Measurements from ENCODE around the gene PTPRM. TPM values are rescaled to one million over a fixed set of nuclear protein-coding genes. Genes with fewer than 3 reads are reported as not detected.

PTPRM gene
- total RNA-seq, 1 donor from 2014 or later: 71.3 TPM

DNA sequence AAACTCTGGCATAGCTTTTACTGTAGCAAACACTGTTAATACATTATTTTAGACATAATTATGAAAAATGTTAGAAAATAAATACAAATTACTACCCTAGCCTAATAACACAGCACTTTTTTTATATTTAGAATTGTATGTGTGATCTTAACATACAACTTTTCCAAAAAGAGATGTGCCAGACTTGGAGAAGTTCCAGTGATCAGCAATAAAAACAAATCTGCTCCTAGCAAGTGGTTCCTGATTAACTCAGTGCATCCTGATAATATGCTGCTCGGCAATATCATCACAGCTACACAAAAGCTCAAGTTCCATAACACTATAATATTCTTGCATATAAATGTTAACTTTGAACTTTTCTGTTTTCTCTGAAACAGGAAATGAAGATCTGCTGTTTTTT lies 22.4 kb upstream of the PTPRM start:
- Mint-ChIP-seq H3K27ac (no peak overlapping the region), H3K9me3 (no peaks in the 10 kb centered on the region), H3K36me3 (no peaks in the 10 kb centered on the region), H3K27me3 (ENCODE audit: low read depth) (no peaks in the 10 kb centered on the region), H3K4me3 (no peak overlapping the region), H3K4me1 (peaks cover 4% of the 10 kb centered on the region)
- no peak for TF ChIP-seq CTCF (IDR thresholded peaks at IDR 0.05; ENCODE audit: unreplicated experiment)
- DNase-seq (ENCODE audit: low spot score in 2 of 2, unreplicated experiment in 2 of 2): no peak

GRCh38 chr18:7545734-7546133 lies 21.4 kb upstream of the PTPRM start:
- no peak overlapping the region for H3K27ac Mint-ChIP-seq
- no peaks in the 10 kb centered on the region for H3K36me3 Mint-ChIP-seq
- H3K9me3 Mint-ChIP-seq: no peaks in the 10 kb centered on the region
- no peak for DNase-seq (ENCODE audit: low spot score in 2 of 2, unreplicated experiment in 2 of 2)
- no peaks in the 10 kb centered on the region for H3K27me3 Mint-ChIP-seq (ENCODE audit: low read depth)
- no peak overlapping the region for H3K4me3 Mint-ChIP-seq
- peaks cover 4% of the 10 kb centered on the region for H3K4me1 Mint-ChIP-seq
- TF ChIP-seq CTCF (IDR thresholded peaks at IDR 0.05; ENCODE audit: unreplicated experiment): no peak

DNA sequence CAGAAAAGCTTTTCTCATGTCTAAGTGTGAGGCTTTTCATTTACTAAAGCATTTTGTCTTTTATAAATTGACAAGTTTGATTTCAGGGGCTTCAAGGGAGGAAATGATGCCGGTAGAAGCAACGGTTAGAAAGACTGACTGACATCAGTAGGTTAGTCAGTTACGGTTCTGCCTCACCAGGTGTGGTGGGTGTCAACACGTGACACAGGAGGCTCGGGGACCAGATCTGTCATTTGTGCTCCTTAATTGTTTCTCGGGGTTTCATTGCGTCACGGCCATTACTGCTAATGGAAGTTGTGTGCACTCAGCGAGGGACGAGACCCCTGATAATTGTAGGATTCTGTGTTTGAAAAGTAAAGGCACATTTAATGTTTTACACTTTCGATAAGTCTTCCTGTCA lies 18.9 kb upstream of the PTPRM start:
- H3K9me3 Mint-ChIP-seq: no peaks in the 10 kb centered on the region
- no peak for DNase-seq (ENCODE audit: low spot score in 2 of 2, unreplicated experiment in 2 of 2)
- no peak overlapping the region for H3K4me3 Mint-ChIP-seq
- no peaks in the 10 kb centered on the region for H3K36me3 Mint-ChIP-seq
- no peaks in the 10 kb centered on the region for H3K27me3 Mint-ChIP-seq (ENCODE audit: low read depth)
- TF ChIP-seq CTCF (IDR thresholded peaks at IDR 0.05; ENCODE audit: unreplicated experiment): no peak
- H3K27ac Mint-ChIP-seq: no peak overlapping the region
- H3K4me1 Mint-ChIP-seq: peaks cover 4% of the 10 kb centered on the region

GRCh38 chr18:7548721-7549120 lies 18.4 kb upstream of the PTPRM start:
- no peaks in the 10 kb centered on the region for H3K9me3 Mint-ChIP-seq
- peaks cover 4% of the 10 kb centered on the region for H3K4me1 Mint-ChIP-seq
- no peak for DNase-seq (ENCODE audit: low spot score in 2 of 2, unreplicated experiment in 2 of 2)
- H3K27ac Mint-ChIP-seq: no peak overlapping the region
- no peaks in the 10 kb centered on the region for H3K36me3 Mint-ChIP-seq
- no peaks in the 10 kb centered on the region for H3K27me3 Mint-ChIP-seq (ENCODE audit: low read depth)
- TF ChIP-seq CTCF (IDR thresholded peaks at IDR 0.05; ENCODE audit: unreplicated experiment): no peak
- H3K4me3 Mint-ChIP-seq: no peak overlapping the region

DNA sequence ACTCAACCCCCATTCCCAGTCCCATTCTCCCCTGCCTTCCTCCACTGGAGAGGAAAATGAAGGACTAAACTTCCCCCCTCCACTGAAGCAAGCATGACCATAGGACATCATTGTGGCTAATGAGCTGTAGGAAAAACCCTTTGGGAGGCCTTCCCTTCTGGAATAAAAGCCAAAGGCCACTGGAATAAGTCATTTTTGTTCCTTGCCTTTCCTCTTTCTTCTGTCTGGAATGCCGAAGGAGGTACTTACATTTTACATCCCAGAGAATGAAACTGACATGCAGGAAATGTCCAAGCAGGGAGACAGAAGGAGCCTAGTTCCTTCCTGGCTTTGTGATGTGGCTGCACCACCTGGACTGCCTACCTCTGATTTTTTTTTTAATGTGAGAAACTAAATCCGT lies 9.1 kb upstream of the PTPRM start:
- Mint-ChIP-seq H3K36me3 (no peaks in the 10 kb centered on the region), H3K27ac (no peak overlapping the region), H3K4me1 (peaks cover 10% of the 10 kb centered on the region), H3K9me3 (no peaks in the 10 kb centered on the region), H3K4me3 (no peak overlapping the region), H3K27me3 (ENCODE audit: low read depth) (no peaks in the 10 kb centered on the region)
- TF ChIP-seq CTCF (IDR thresholded peaks at IDR 0.05; ENCODE audit: unreplicated experiment): no peak
- no peak for DNase-seq (ENCODE audit: low spot score in 2 of 2, unreplicated experiment in 2 of 2)

- Mint-ChIP-seq H3K27ac (no peak overlapping the region), H3K36me3 (no peaks in the 10 kb centered on the region), H3K4me1 (peaks cover 10% of the 10 kb centered on the region), H3K9me3 (no peaks in the 10 kb centered on the region), H3K4me3 (no peak overlapping the region), H3K27me3 (ENCODE audit: low read depth) (no peaks in the 10 kb centered on the region)
- no peak for DNase-seq (ENCODE audit: low spot score in 2 of 2, unreplicated experiment in 2 of 2)
- no peak for TF ChIP-seq CTCF (IDR thresholded peaks at IDR 0.05; ENCODE audit: unreplicated experiment)
Observed at GRCh38 chr18:7558769-7559168, 8.3 kb upstream of the PTPRM start.
